ENCODE data around the gene TNIP2. TPM values are rescaled to one million over a fixed set of nuclear protein-coding genes. Genes with fewer than 3 reads are reported as not detected.
A peak's percentile ranks its signal among the peaks of the same experiment; 100 is the strongest.

Gene TNIP2
- total RNA-seq, 1 donor from 2014 or later: 22.6 TPM

GRCh38 chr4:2794486-2795299 lies 38.6 kb upstream of the TNIP2 start:
- peak; percentile 93 for DNase-seq (ENCODE audit: low spot score)
- intact Hi-C loops (cut with DNase I): no loop called here

- DNase-seq (ENCODE audit: low spot score): peak; percentile 83
- intact Hi-C loops (cut with DNase I): loop anchor here (2.0 kb wide), 1 partner anchor 27 kb away; no protein-coding TSS in a partner anchor
Measured at GRCh38 chr4:2793586-2794485, 37.7 kb upstream of the TNIP2 start.

DNA sequence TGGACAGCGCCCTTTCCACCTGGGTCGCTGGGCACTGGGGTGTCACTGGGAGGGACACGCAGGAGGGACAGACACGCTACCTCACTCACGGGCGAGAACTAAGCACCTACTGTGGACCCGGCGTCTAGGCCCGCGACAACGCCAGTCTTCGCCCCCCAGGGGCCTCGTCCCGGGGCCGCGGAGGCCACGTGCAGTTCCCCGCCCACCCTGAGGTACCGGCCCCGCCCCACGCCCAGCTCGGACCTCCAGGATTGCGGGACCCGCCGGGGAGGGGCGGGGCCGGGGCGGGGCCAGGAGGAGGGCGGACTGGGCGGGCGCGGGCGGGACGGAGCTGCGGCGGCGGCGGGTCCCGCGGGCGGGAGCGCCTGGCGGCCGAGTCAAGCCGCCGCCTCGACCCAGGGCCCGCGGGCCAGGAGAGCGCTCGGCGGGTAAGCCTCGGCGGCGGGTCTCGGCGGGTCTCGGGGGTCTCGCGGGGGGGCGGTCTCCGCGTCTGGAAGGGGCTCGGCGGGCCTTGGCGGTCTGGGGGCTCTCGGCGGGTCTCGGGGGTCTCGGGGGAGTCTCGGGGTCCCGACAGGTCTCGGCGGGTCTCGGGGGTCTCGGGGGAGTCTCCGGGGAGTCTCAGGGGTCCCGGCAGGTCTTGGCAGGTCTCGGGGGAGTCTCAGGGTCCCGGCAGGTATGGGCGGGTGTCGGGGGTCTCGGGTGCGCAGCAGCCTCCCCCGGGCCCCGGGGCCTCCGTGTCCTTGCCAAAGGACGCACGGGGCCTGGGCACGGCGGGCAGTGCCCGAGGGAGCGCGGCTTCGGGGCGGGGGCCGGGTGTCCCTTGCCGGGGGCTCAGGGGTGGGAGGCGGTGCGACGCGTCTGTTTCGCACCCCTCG lies 36.8 kb upstream of the TNIP2 start, which contains the start of gene SH3BP2:
SH3BP2 (plus strand) TSS at position 375 of the 875 bp plus-strand sequence. CDS start 27,533 bp downstream, outside the sequence.
- peak; percentile 93 for DNase-seq (ENCODE audit: low spot score)
- intact Hi-C loops (cut with DNase I): loop anchor here (2.0 kb wide), 1 partner anchor 26 kb away; no protein-coding TSS in a partner anchor

DNA sequence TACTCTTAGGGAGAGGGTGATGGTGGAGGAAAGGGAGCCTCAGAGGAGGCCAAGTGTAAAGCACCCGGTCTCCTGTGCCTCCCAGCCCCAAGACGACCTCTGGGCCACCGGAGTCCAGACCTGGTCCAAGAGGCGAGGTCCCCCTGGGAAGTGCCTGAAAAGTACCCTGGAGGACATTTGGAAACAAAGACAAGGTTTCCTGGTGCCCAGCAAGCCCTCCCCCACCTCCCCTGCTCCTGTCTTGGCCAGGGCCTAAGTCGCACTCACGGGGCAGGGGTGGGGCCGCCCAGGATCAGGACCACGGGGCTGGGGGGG lies 36.2 kb upstream of the TNIP2 start:
- DNase-seq (ENCODE audit: low spot score): no peak
- intact Hi-C loops (cut with DNase I): loop anchor here (2.0 kb wide), 1 partner anchor 26 kb away; no protein-coding TSS in a partner anchor

DNA sequence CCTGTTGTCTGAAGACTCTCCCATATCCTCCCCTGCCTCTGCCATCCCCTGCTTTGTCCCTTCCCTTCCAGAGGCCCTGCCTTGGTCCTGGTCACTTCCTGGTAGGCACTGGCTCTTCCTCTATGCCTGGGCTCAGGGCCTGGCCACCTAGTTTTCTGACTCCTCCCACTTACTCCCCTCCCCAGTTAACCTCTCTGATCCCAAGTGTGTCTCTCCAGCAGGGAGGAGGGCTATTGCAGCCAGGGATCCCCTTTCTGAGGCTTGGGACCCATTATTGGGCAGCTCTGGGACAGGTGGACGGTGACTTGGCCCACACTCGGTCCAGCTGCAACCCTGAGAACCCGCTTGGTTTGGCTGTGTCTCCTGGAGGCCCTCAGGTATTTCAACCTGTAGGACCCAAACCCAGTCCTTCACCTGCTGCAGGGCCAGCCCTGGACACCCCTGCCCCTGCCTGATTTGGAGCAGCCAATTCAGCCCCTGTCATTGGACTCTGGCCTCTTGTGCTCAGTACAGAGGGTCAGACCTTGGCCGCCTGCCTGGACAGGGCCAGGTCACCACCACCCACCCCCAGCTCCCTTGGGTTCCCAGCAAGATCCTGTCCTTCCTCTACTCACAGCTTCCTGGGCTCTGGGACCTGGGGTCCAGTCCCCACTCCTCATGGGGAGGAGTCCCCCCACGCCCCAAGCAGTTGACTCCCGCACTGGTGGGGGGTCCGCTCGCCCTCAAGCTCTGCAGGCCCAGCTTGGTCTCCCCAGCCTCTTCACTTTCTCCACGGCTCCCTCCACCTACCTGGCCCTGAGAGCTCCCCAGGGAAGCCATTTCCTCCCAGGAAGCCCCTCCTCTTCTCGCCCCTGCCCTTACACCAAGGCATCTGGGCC lies 35.6 kb upstream of the TNIP2 start:
- intact Hi-C loops (cut with DNase I): loop anchor here (2.0 kb wide), 1 partner anchor 25 kb away; no protein-coding TSS in a partner anchor
- peak; percentile 74 for DNase-seq (ENCODE audit: low spot score)

- intact Hi-C loops (cut with DNase I): no loop called here
- DNase-seq (ENCODE audit: low spot score): no peak
Measured at GRCh38 chr4:2790583-2791517, 34.7 kb upstream of the TNIP2 start.

- DNase-seq (ENCODE audit: low spot score): peak; percentile 74
- intact Hi-C loops (cut with DNase I): no loop called here
Measured at GRCh38 chr4:2789793-2790582, 33.9 kb upstream of the TNIP2 start.

DNA sequence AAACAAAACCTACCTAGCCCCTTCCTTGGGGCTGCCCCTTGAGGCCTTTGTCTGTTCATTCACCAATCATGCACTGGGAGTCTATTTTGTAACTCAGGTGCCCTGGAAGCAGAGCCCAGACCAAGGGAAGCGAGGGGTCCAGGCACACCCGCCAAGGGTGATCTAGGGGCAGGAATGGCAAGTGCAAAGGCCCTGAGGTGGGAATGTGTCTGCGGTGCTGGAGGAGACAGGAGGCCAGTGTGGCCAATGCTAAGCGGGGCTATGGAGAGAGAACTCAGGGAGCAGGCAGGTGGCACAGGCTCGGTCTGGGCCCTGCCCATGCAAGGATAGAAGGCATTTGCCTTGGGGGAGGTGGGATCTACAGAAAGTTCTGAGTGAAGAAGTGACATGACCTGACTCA lies 33.2 kb upstream of the TNIP2 start:
- intact Hi-C loops (cut with DNase I): no loop called here
- peak; percentile 64 for DNase-seq (ENCODE audit: low spot score)

DNA sequence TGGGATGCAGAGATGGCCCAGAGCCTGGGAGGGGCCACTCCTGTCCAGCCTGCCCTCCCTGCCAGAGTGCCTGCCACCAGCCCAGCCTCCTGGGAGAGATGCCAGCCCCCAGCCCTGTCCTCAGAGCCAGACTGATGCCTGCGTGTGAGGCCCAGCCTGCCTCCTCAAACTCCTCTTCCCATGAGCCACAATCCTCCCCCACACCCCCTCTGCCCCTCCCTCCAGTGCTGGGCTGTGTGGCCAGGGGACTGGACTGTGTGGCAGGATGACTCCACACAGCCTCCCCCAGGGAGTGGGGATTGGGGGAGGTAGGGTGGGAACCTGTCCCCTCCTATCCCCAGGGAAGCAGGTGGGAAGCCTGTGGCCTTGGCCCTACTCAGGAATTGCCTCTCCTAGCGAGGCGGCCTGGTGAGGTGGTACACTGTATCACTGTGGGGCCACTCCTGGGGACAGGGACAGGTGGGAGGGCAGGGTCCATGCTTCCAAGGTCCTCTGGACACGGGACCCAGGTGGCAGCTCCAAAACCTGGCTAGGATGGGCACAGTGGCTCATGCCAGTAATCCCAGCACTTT lies 32.5 kb upstream of the TNIP2 start:
- intact Hi-C loops (cut with DNase I): no loop called here
- DNase-seq (ENCODE audit: low spot score): peak; percentile 90

GRCh38 chr4:2788101-2788500 lies 32.0 kb upstream of the TNIP2 start:
- no peak for DNase-seq (ENCODE audit: low spot score)
- intact Hi-C loops (cut with DNase I): no loop called here

DNA sequence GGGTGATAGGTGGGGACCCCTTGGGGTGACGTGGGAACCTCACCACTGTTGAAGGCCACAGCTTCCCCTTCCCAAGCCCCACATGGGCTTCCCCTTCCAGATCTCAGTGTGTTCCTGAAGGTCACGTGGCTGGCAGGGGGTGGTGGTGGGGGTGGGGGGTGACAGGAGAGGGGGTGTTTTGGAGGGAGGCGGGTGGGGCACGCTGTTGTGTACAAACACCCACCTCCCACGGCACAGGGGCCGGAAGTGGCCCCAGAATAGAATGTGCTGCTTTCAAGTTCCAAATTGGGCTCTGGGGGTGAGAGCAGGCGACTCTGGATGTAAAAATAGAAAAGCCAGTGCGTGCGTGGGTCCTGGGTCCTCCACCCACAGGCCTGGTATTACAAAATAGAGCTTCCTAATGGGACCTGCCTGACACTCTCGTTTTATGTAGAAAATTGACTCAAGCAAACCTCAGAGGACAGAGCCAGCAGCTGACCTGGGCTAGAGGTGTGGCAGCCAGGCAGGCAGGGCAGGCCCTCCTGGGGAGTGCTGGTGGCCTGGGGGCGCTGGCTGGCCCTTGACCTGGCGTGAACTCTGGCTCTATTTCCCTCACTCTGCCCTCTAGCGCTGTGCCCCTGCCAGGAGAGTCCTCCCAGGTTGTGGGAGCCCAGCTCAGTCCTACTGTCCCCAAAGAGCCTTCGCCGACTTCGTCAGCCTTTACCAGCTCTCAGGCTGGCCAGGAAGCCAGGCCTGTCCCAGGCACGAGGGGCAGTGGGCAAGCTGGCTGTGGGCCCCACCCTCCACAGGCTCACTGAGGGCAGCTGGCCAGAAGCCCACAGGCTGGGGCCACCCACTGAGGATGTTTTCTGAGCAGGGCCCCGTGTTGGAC lies 31.3 kb upstream of the TNIP2 start:
- intact Hi-C loops (cut with DNase I): no loop called here
- peak; percentile 82 for DNase-seq (ENCODE audit: low spot score)

GRCh38 chr4:2786794-2787229 lies 30.7 kb upstream of the TNIP2 start:
- peak; percentile 72 for DNase-seq (ENCODE audit: low spot score)
- intact Hi-C loops (cut with DNase I): no loop called here

DNA sequence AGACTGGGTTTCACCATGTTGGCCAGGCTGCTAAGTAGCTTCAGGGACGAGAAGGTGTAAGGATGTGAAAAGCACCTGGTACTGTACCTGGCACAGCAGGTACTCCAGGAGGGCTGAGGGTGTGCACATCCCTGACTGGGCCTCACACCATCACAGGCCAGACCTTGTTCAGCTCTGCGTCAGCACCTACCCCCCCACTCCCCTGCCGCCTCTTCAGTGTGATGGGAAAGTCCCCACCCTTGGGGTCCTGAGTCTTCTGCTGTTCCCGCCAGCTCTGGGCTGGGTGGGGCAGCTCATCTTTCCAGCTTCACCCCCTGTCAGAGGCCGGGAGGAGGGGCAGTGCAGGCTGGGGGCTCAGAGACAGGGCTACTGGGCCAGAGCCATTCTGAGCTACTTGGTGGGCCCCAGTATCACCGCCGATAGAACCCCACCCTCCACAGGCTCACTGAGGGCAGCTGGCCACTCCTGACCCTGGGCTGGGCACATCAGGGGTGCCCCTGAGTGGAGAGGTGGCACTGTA lies 30.1 kb upstream of the TNIP2 start:
- DNase-seq (ENCODE audit: low spot score): peak; percentile 47
- intact Hi-C loops (cut with DNase I): no loop called here

DNA sequence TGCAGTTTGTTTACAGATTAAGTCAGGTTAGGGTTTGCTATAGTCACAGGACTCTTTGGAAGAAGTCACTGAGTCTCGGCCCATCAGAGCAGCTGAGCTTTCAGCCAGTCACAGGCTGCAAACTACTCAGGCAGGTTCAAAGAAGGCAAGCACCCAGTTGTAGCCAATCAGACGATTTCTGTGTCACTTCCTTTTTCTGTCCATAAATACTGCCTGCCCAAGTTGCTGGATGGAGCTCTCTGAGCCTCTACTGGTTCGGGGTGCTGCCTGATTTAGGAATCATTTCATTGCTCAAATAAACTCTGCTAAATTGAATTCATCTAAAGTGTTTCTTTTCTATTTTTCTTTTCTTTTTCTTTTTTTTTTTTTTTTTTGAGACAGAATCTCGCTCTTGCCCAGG lies 29.5 kb upstream of the TNIP2 start:
- peak; percentile 53 for DNase-seq (ENCODE audit: low spot score)
- intact Hi-C loops (cut with DNase I): no loop called here

DNA sequence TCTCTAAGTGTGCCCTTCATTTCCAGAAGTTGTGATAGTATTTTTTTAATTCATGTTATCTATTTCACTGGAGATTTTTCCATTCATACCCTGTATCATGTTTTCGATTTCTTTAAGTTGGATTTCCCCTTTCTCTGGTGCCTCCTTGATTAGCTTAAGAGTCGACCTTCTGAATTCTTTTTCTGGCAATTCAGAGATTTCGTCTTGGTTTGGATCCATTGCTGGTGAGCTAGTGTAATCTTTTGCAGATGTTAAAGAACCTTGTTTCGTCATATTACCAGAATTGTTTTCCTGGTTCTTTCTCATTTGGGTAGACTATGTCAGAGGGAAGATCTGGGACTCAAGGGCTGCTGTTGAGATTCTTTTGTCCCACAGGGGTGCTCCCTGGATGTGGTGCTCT lies 27.7 kb upstream of the TNIP2 start:
- intact Hi-C loops (cut with DNase I): no loop called here
- DNase-seq (ENCODE audit: low spot score): no peak

Data from cardiac septum (tissue), 1 donor.